ENCODE data around the gene GRIA1.

GRIA1 gene

GRCh38 chr5:153797484-153797883 is 307.0 kb downstream of the GRIA1 start:
- Histone ChIP-seq H3K4me2 (ENCODE audit: low read length) (no peak overlapping the region), H3K9me3 (ENCODE audit: insufficient read depth, low read length) (no peaks in the 10 kb centered on the region), H3K27me3 (ENCODE audit: low read depth, low read length) (no peaks in the 10 kb centered on the region), H3K36me3 (replicated peaks; ENCODE audit: low read depth, low read length) (no peaks in the 10 kb centered on the region), H3K4me3 (ENCODE audit: low read length) (no peak overlapping the region), H3K27ac (ENCODE audit: low read length) (no peak overlapping the region), H2AFZ (ENCODE audit: low read depth, low read length) (no peak overlapping the region), H3K9ac (ENCODE audit: low read length) (no peak overlapping the region), H4K20me1 (ENCODE audit: insufficient read depth, low read length) (no peaks in the 10 kb centered on the region), H3K79me2 (ENCODE audit: low read length) (no peaks in the 10 kb centered on the region), H3K4me1 (ENCODE audit: low read length) (no peaks in the 10 kb centered on the region)
- no peak for TF ChIP-seq CTCF (IDR thresholded peaks at IDR 0.05; ENCODE audit: low read depth, low read length)
- TF ChIP-seq EZH2phosphoT487 (IDR thresholded peaks at IDR 0.05; ENCODE audit: low read depth), result no peak

- Histone ChIP-seq H3K4me3 (ENCODE audit: low read length) (no peak overlapping the region), H3K4me1 (ENCODE audit: low read length) (no peaks in the 10 kb centered on the region), H3K27me3 (ENCODE audit: low read depth, low read length) (no peaks in the 10 kb centered on the region), H3K4me2 (ENCODE audit: low read length) (no peak overlapping the region), H2AFZ (ENCODE audit: low read depth, low read length) (no peak overlapping the region), H3K9ac (ENCODE audit: low read length) (no peak overlapping the region), H4K20me1 (ENCODE audit: insufficient read depth, low read length) (no peaks in the 10 kb centered on the region), H3K9me3 (ENCODE audit: insufficient read depth, low read length) (no peaks in the 10 kb centered on the region), H3K36me3 (replicated peaks; ENCODE audit: low read depth, low read length) (no peaks in the 10 kb centered on the region), H3K79me2 (ENCODE audit: low read length) (no peaks in the 10 kb centered on the region), H3K27ac (ENCODE audit: low read length) (no peak overlapping the region)
- TF ChIP-seq CTCF (IDR thresholded peaks at IDR 0.05; ENCODE audit: low read depth, low read length) (no peak), EZH2phosphoT487 (IDR thresholded peaks at IDR 0.05; ENCODE audit: low read depth) (no peak)
These were observed 308.4 kb downstream of the GRIA1 start for GRCh38 chr5:153798830-153799229.

- Histone ChIP-seq H3K36me3 (replicated peaks; ENCODE audit: low read depth, low read length) (no peaks in the 10 kb centered on the region), H3K9ac (ENCODE audit: low read length) (no peak overlapping the region), H3K4me1 (ENCODE audit: low read length) (no peaks in the 10 kb centered on the region), H3K4me2 (ENCODE audit: low read length) (no peak overlapping the region), H3K79me2 (ENCODE audit: low read length) (no peaks in the 10 kb centered on the region), H3K9me3 (ENCODE audit: insufficient read depth, low read length) (no peaks in the 10 kb centered on the region), H3K4me3 (ENCODE audit: low read length) (no peak overlapping the region), H4K20me1 (ENCODE audit: insufficient read depth, low read length) (no peaks in the 10 kb centered on the region), H3K27me3 (ENCODE audit: low read depth, low read length) (no peaks in the 10 kb centered on the region), H2AFZ (ENCODE audit: low read depth, low read length) (no peak overlapping the region), H3K27ac (ENCODE audit: low read length) (no peak overlapping the region)
- TF ChIP-seq EZH2phosphoT487 (IDR thresholded peaks at IDR 0.05; ENCODE audit: low read depth), result no peak
- no peak for TF ChIP-seq CTCF (IDR thresholded peaks at IDR 0.05; ENCODE audit: low read depth, low read length)
These were observed 309.0 kb downstream of the GRIA1 start for GRCh38 chr5:153799466-153799865.

- H3K9me3 ChIP-seq (ENCODE audit: insufficient read depth, low read length), result no peaks in the 10 kb centered on the region
- no peak overlapping the region for H3K4me3 ChIP-seq (ENCODE audit: low read length)
- no peak overlapping the region for H2AFZ ChIP-seq (ENCODE audit: low read depth, low read length)
- H3K79me2 ChIP-seq (ENCODE audit: low read length), result no peaks in the 10 kb centered on the region
- H3K36me3 ChIP-seq (replicated peaks; ENCODE audit: low read depth, low read length), result no peaks in the 10 kb centered on the region
- H3K27me3 ChIP-seq (ENCODE audit: low read depth, low read length), result no peaks in the 10 kb centered on the region
- TF ChIP-seq EZH2phosphoT487 (IDR thresholded peaks at IDR 0.05; ENCODE audit: low read depth) (no peak), CTCF (IDR thresholded peaks at IDR 0.05; ENCODE audit: low read depth, low read length) (no peak)
- no peak overlapping the region for H3K27ac ChIP-seq (ENCODE audit: low read length)
- no peaks in the 10 kb centered on the region for H4K20me1 ChIP-seq (ENCODE audit: insufficient read depth, low read length)
- no peaks in the 10 kb centered on the region for H3K4me1 ChIP-seq (ENCODE audit: low read length)
- no peak overlapping the region for H3K9ac ChIP-seq (ENCODE audit: low read length)
- no peak overlapping the region for H3K4me2 ChIP-seq (ENCODE audit: low read length)
These were observed 311.8 kb downstream of the GRIA1 start for GRCh38 chr5:153802050-153802821.
